Astrocyte of the spinal cord (primary cell): ENCODE data around the gene DNMBP.

Source experiments
- DNase-seq: peaks from one replicate; pipeline ENCODE4 v3.0.0; 2011; ENCODE audit warnings: low read depth, low spot score
- H3K4me3 ChIP-seq: 2 replicates; pipeline ENCODE4 v1.5.1; 2011; ENCODE audit warnings: low read depth, mild to moderate bottlenecking, low read length, moderate library complexity
- CTCF ChIP-seq: IDR thresholded peaks from 2 replicates; pipeline ENCODE4 v1.5.1; 2012; ENCODE audit warnings: low read depth, mild to moderate bottlenecking, low read length, inconsistent platforms
- in situ Hi-C: cut with HindIII; loops from 2 replicates; pipeline ENCODE4 v1.10.0; 2017; ENCODE audit warnings: low sequenced_read_pairs

The DNMBP gene

GRCh38 chr10:99852481-99853213 is 157.1 kb downstream of the DNMBP start:
- H3K4me3 ChIP-seq, result no peak overlapping the region
- TF ChIP-seq CTCF, result no peak
- no peak for DNase-seq
- in situ Hi-C loops, result no loop called here

GRCh38 chr10:99851825-99852224 is 157.9 kb downstream of the DNMBP start:
- H3K4me3 ChIP-seq, result no peak overlapping the region
- in situ Hi-C loops, result no loop called here
- no peak for TF ChIP-seq CTCF
- no peak for DNase-seq

GRCh38 chr10:99850767-99851340 is 158.9 kb downstream of the DNMBP start:
- in situ Hi-C loops, result no loop called here
- no peak for DNase-seq
- H3K4me3 ChIP-seq, result no peak overlapping the region
- TF ChIP-seq CTCF, result no peak

GRCh38 chr10:99850021-99850766 is 159.6 kb downstream of the DNMBP start:
- no peak for TF ChIP-seq CTCF
- in situ Hi-C loops, result no loop called here
- no peak for DNase-seq
- H3K4me3 ChIP-seq, result no peak overlapping the region

- H3K4me3 ChIP-seq, result no peak overlapping the region
- TF ChIP-seq CTCF, result no peak
- no peak for DNase-seq
- in situ Hi-C loops, result no loop called here
Measured at GRCh38 chr10:99849536-99849935, 160.2 kb downstream of the DNMBP start.

- no peak for DNase-seq
- in situ Hi-C loops, result no loop called here
- H3K4me3 ChIP-seq, result no peak overlapping the region
- TF ChIP-seq CTCF, result no peak
Measured at GRCh38 chr10:99849057-99849456, 160.7 kb downstream of the DNMBP start.
